HEK293 (cell line): ENCODE data around the gene NOS1AP.
A peak's percentile ranks its signal among the peaks of the same experiment; 100 is the strongest.

Experiments used
- CTCF ChIA-PET: fragments of 350-600 bp; formaldehyde crosslinking; extraction: SDS; loops from one replicate; lab custom pipeline; 2021; ENCODE audit warnings: antibody characterized with exemption; lab: Yijun Ruan, JAX
- POLR2A ChIA-PET: fragments of 300-600 bp; formaldehyde crosslinking; extraction: SDS; loops from one replicate; lab custom pipeline; 2020; ENCODE audit warnings: antibody characterized with exemption, inconsistent platforms; lab: Yijun Ruan, JAX
- H3K27ac ChIP-seq: fragments of 200-500 bp; sonication (Bioruptor generic); 2 replicates; pipeline ENCODE4 v1.5.1; 2014; ENCODE audit warnings: low read depth, low read length, control low read depth, inconsistent platforms; ENCODE audit errors: extremely low read depth
- H3K36me3 ChIP-seq, 2 experiments: fragments of 200-500 bp in 1 of 2; sonication (Bioruptor generic) in 1 of 2; 1 replicate in 1 of 2; 2 replicates in 1 of 2; pipeline ENCODE4 v1.5.1; 2014 to 2017; ENCODE audit warnings: inconsistent platforms in 2 of 2, low read length in 2 of 2; ENCODE audit not compliant: control insufficient read depth in 2 of 2, insufficient read depth in 1 of 2
- H3K4me1 ChIP-seq: fragments of 200-500 bp; sonication (Bioruptor generic); 2 replicates; pipeline ENCODE4 v1.5.1; 2014; ENCODE audit warnings: mild to moderate bottlenecking, low read length, inconsistent platforms; ENCODE audit not compliant: control insufficient read depth, insufficient read depth
- H3K4me3 ChIP-seq: 2 replicates; pipeline ENCODE4 v1.5.1; 2011; ENCODE audit warnings: low read depth, mild to moderate bottlenecking, control low read depth, low read length, moderate library complexity
- H3K9me3 ChIP-seq: fragments of 200-500 bp; sonication (Bioruptor generic); 2 replicates; pipeline ENCODE4 v1.5.1; 2014; ENCODE audit warnings: low read depth, low read length, inconsistent platforms; ENCODE audit not compliant: control insufficient read depth, insufficient read depth
- BCL11B ChIP-seq: fragments of 450-650 bp; formaldehyde crosslinking; IDR thresholded peaks from 2 replicates; pipeline ENCODE4 v1.5.1; 2016; ENCODE audit warnings: low read depth, missing biosample characterization, missing genetic modification characterization
- FEZF1 ChIP-seq: fragments of 450-650 bp; formaldehyde crosslinking; IDR thresholded peaks from 2 replicates; pipeline ENCODE4 v1.5.1; 2016; ENCODE audit warnings: missing biosample characterization, missing genetic modification characterization
- HOXD13 ChIP-seq: sonication (generic); formaldehyde crosslinking; IDR thresholded peaks from 2 replicates; pipeline ENCODE4 v1.8.0; 2022; ENCODE audit warnings: missing genetic modification reagents, borderline replicate concordance
- KLF1 ChIP-seq: fragments of 450-650 bp; formaldehyde crosslinking; IDR thresholded peaks from 2 replicates; pipeline ENCODE4 v1.5.1; 2016; ENCODE audit warnings: missing biosample characterization, missing genetic modification characterization
- KLF8 ChIP-seq: fragments of 450-650 bp; formaldehyde crosslinking; IDR thresholded peaks from 2 replicates; pipeline ENCODE4 v1.5.1; 2016; ENCODE audit warnings: missing biosample characterization, missing genetic modification characterization
- PRDM1 ChIP-seq: fragments of 450-650 bp; formaldehyde crosslinking; IDR thresholded peaks from 2 replicates; pipeline ENCODE4; 2016; ENCODE audit warnings: missing biosample characterization, missing genetic modification characterization
- RBAK ChIP-seq: fragments of 450-650 bp; formaldehyde crosslinking; IDR thresholded peaks from 2 replicates; pipeline ENCODE4 v1.5.1; 2016; ENCODE audit warnings: missing biosample characterization, missing genetic modification characterization
- TRIM28 ChIP-seq: IDR thresholded peaks from 2 replicates; pipeline ENCODE4 v1.6.1; 2011; ENCODE audit warnings: low read length, control low read depth, borderline replicate concordance
- ZBTB8A ChIP-seq: fragments of 450-650 bp; formaldehyde crosslinking; IDR thresholded peaks from 2 replicates; pipeline ENCODE4 v1.5.1; 2016; ENCODE audit warnings: missing biosample characterization, missing genetic modification characterization
- ZNF112 ChIP-seq: fragments of 450-650 bp; formaldehyde crosslinking; IDR thresholded peaks from 2 replicates; pipeline ENCODE4 v1.5.0; 2017; ENCODE audit warnings: missing biosample characterization, missing genetic modification characterization
- ZNF174 ChIP-seq: fragments of 450-650 bp; formaldehyde crosslinking; IDR thresholded peaks from 2 replicates; pipeline ENCODE4 v1.5.0; 2017; ENCODE audit warnings: missing biosample characterization, mild to moderate bottlenecking, missing genetic modification characterization
- ZNF211 ChIP-seq: fragments of 450-650 bp; formaldehyde crosslinking; IDR thresholded peaks from 2 replicates; pipeline ENCODE4 v1.5.1; 2016; ENCODE audit warnings: low read depth, missing biosample characterization, missing genetic modification characterization
- ZNF23 ChIP-seq: fragments of 450-650 bp; formaldehyde crosslinking; IDR thresholded peaks from 2 replicates; pipeline ENCODE4 v1.5.1; 2016; ENCODE audit warnings: missing biosample characterization, missing genetic modification characterization, borderline replicate concordance
- ZNF48 ChIP-seq: fragments of 450-650 bp; formaldehyde crosslinking; IDR thresholded peaks from 2 replicates; pipeline ENCODE4 v1.5.1; 2016; ENCODE audit warnings: missing biosample characterization, missing genetic modification characterization
- ZNF645 ChIP-seq: fragments of 450-650 bp; formaldehyde crosslinking; IDR thresholded peaks from 2 replicates; pipeline ENCODE4; 2016; ENCODE audit warnings: missing biosample characterization, missing genetic modification characterization
- ZNF777 ChIP-seq: fragments of 450-650 bp; formaldehyde crosslinking; IDR thresholded peaks from 2 replicates; pipeline ENCODE4 v1.5.1; 2017; ENCODE audit warnings: missing biosample characterization, missing genetic modification characterization, borderline replicate concordance
- TF ChIP-seq, protein P1 (sequence below): fragments of 450-650 bp; formaldehyde crosslinking; IDR thresholded peaks from 2 replicates; pipeline ENCODE4 v1.5.1; 2016; ENCODE audit warnings: missing biosample characterization, missing genetic modification characterization

The NOS1AP gene

GRCh38 chr1:162396201-162396906 is 326.9 kb downstream of the NOS1AP start:
- Histone ChIP-seq H3K4me3 (no peak overlapping the region), H3K9me3 (no peaks in the 10 kb centered on the region), H3K27ac (no peak overlapping the region), H3K4me1 (0 out of 2 replicates have a peak, but pooled peaks cover 3% of the 10 kb centered on the region), H3K36me3 (no peaks in the 10 kb centered on the region)
- POLR2A ChIA-PET = no interaction called here
- CTCF ChIA-PET = interaction anchor here (0.7 kb wide), 1 partner anchor 230 kb away, joined by 3 read pairs; no protein-coding TSS in a partner anchor
- TF ChIP-seq KLF8 = no peak
- TF ChIP-seq PRDM1 (tag by site-specific recombination) = no peak
- no peak for TF ChIP-seq FEZF1 (tag by site-specific recombination)
- TF ChIP-seq ZNF645 (tag by site-specific recombination) = no peak
- no peak for TF ChIP-seq ZNF174 (tag by site-specific recombination)
- no peak for TF ChIP-seq TRIM28
- TF ChIP-seq ZNF211 = no peak
- TF ChIP-seq KLF1 (tag by site-specific recombination) = no peak
- TF ChIP-seq, protein P1, sequence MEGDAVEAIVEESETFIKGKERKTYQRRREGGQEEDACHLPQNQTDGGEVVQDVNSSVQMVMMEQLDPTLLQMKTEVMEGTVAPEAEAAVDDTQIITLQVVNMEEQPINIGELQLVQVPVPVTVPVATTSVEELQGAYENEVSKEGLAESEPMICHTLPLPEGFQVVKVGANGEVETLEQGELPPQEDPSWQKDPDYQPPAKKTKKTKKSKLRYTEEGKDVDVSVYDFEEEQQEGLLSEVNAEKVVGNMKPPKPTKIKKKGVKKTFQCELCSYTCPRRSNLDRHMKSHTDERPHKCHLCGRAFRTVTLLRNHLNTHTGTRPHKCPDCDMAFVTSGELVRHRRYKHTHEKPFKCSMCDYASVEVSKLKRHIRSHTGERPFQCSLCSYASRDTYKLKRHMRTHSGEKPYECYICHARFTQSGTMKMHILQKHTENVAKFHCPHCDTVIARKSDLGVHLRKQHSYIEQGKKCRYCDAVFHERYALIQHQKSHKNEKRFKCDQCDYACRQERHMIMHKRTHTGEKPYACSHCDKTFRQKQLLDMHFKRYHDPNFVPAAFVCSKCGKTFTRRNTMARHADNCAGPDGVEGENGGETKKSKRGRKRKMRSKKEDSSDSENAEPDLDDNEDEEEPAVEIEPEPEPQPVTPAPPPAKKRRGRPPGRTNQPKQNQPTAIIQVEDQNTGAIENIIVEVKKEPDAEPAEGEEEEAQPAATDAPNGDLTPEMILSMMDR (tag by site-specific recombination) = no peak
- TF ChIP-seq ZNF777 (tag by site-specific recombination) = no peak
- TF ChIP-seq ZBTB8A (tag by site-specific recombination) = no peak
- no peak for TF ChIP-seq BCL11B
- TF ChIP-seq RBAK (tag by site-specific recombination) = no peak
- no peak for TF ChIP-seq ZNF48
- TF ChIP-seq HOXD13 (CRISPR knock-in tag) = no peak
- no peak for TF ChIP-seq ZNF112 (tag by site-specific recombination)

- ChIA-PET CTCF (interaction anchor here (0.7 kb wide), 1 partner anchor 230 kb away, joined by 3 read pairs; no protein-coding TSS in a partner anchor), POLR2A (no interaction called here)
- H3K9me3 ChIP-seq = no peaks in the 10 kb centered on the region
- H3K27ac ChIP-seq = no peak overlapping the region
- no peaks in the 10 kb centered on the region for H3K36me3 ChIP-seq
- H3K4me1 ChIP-seq = 0 out of 2 replicates have a peak, but pooled peaks cover 3% of the 10 kb centered on the region
- no peak for TF ChIP-seq ZNF23 (tag by site-specific recombination)
- TF ChIP-seq, protein P1 (tag by site-specific recombination) = peak; percentile 16; the same call in 1 of the 2 replicates
- no peak overlapping the region for H3K4me3 ChIP-seq
These were observed 327.6 kb downstream of the NOS1AP start for GRCh38 chr1:162397039-162397448.
